SU-DHL-6 (cell line): ENCODE data around the gene SUCLG2.
A peak's percentile ranks its signal among the peaks of the same experiment; 100 is the strongest.

Source experiments
- H2AFZ ChIP-seq: fragments of 200-600 bp; sonication (generic); 2 replicates; pipeline ENCODE4 v1.6.1; 2014; ENCODE audit warnings: low read depth, mild to moderate bottlenecking, moderate library complexity, mixed read lengths, antibody characterized with exemption, low read length; ENCODE audit not compliant: severe bottlenecking
- H3F3A ChIP-seq: fragments of 200-600 bp; shearing (Covaris generic); 2 replicates; pipeline ENCODE4 v1.6.0; 2016; ENCODE audit warnings: antibody characterized with exemption, mild to moderate bottlenecking; ENCODE audit not compliant: insufficient read depth
- H3K27ac ChIP-seq: fragments of 200-600 bp; sonication (generic); 2 replicates; pipeline ENCODE4 v1.5.1; 2016; ENCODE audit warnings: low read depth, mild to moderate bottlenecking, low read length, moderate library complexity, mixed read lengths
- H3K27me3 ChIP-seq: fragments of 200-600 bp; sonication (generic), shearing (Covaris generic); 2 replicates; pipeline ENCODE4 v1.6.0; 2014; ENCODE audit warnings: mild to moderate bottlenecking, low read length
- H3K36me3 ChIP-seq: fragments of 200-600 bp; sonication (generic); 2 replicates; pipeline ENCODE4 v1.6.1; 2014; ENCODE audit warnings: mild to moderate bottlenecking, low read length, mixed read lengths
- H3K4me2 ChIP-seq: fragments of 300-600, 200-600 bp; shearing (Covaris generic), sonication (generic); 2 replicates; pipeline ENCODE4 v1.6.0; 2014; ENCODE audit warnings: low read length, low read depth, mild to moderate bottlenecking; ENCODE audit not compliant: poor library complexity, severe bottlenecking
- H3K4me3 ChIP-seq: fragments of 200-600 bp; sonication (generic); 2 replicates; pipeline ENCODE4 v1.5.1; 2014; ENCODE audit warnings: antibody characterized with exemption, low read length, mild to moderate bottlenecking, mixed read lengths; ENCODE audit not compliant: insufficient read depth, poor library complexity, severe bottlenecking
- H3K79me2 ChIP-seq: fragments of 200-600 bp; sonication (generic); 2 replicates; pipeline ENCODE4 v1.6.1; 2014; ENCODE audit warnings: mild to moderate bottlenecking, low read length, moderate library complexity; ENCODE audit not compliant: insufficient read depth
- H3K9ac ChIP-seq: fragments of 200-600 bp; sonication (generic); 2 replicates; pipeline ENCODE4 v1.7.0; 2014; ENCODE audit warnings: mild to moderate bottlenecking, low read length
- H3K9me2 ChIP-seq: fragments of 200-600 bp; sonication (generic); replicated peaks from 2 replicates; pipeline ENCODE4 v1.6.1; 2014; ENCODE audit warnings: low read length; ENCODE audit not compliant: insufficient read depth
- H3K9me3 ChIP-seq: fragments of 200-600 bp; sonication (generic); 2 replicates; pipeline ENCODE4 v1.6.1; 2014; ENCODE audit warnings: low read length, mixed read lengths; ENCODE audit not compliant: insufficient read depth
- H4K20me1 ChIP-seq: fragments of 200-600 bp; sonication (generic); 2 replicates; pipeline ENCODE4 v1.6.1; 2014; ENCODE audit warnings: low read depth, mild to moderate bottlenecking, antibody characterized with exemption, low read length, moderate library complexity, mixed read lengths
- EZH2phosphoT487 ChIP-seq: fragments of 200-600 bp; sonication (generic), shearing (Covaris generic); conservative IDR thresholded peaks from 2 replicates; pipeline ENCODE4 v1.6.1; 2018; ENCODE audit warnings: mild to moderate bottlenecking, antibody characterized with exemption, low read length, moderate library complexity, mixed read lengths
- TF ChIP-seq, protein P1 (sequence below): fragments of 200-600 bp; sonication (generic); IDR thresholded peaks from one replicate; pipeline ENCODE4 v1.5.1; 2017; ENCODE audit warnings: antibody characterized with exemption, mild to moderate bottlenecking, low read length, moderate library complexity; ENCODE audit not compliant: insufficient read depth, poor library complexity, severe bottlenecking

The SUCLG2 gene

GRCh38 chr3:67381667-67382272 lies 272.6 kb downstream of the SUCLG2 start:
- H3K27me3 ChIP-seq = no peaks in the 10 kb centered on the region
- H3K4me3 ChIP-seq = no peak overlapping the region
- H3F3A ChIP-seq = no peaks in the 10 kb centered on the region
- H3K4me2 ChIP-seq = no peak overlapping the region
- H3K9ac ChIP-seq = no peak overlapping the region
- H3K27ac ChIP-seq = no peak overlapping the region
- H4K20me1 ChIP-seq = no peaks in the 10 kb centered on the region
- H3K79me2 ChIP-seq = no peaks in the 10 kb centered on the region
- H2AFZ ChIP-seq = no peak overlapping the region
- no peaks in the 10 kb centered on the region for H3K9me2 ChIP-seq
- TF ChIP-seq, protein P1, sequence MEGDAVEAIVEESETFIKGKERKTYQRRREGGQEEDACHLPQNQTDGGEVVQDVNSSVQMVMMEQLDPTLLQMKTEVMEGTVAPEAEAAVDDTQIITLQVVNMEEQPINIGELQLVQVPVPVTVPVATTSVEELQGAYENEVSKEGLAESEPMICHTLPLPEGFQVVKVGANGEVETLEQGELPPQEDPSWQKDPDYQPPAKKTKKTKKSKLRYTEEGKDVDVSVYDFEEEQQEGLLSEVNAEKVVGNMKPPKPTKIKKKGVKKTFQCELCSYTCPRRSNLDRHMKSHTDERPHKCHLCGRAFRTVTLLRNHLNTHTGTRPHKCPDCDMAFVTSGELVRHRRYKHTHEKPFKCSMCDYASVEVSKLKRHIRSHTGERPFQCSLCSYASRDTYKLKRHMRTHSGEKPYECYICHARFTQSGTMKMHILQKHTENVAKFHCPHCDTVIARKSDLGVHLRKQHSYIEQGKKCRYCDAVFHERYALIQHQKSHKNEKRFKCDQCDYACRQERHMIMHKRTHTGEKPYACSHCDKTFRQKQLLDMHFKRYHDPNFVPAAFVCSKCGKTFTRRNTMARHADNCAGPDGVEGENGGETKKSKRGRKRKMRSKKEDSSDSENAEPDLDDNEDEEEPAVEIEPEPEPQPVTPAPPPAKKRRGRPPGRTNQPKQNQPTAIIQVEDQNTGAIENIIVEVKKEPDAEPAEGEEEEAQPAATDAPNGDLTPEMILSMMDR = peak; percentile 72
- no peak for TF ChIP-seq EZH2phosphoT487
- no peaks in the 10 kb centered on the region for H3K36me3 ChIP-seq
- H3K9me3 ChIP-seq = no peaks in the 10 kb centered on the region

- no peak for TF ChIP-seq EZH2phosphoT487
- TF ChIP-seq, protein P1 = no peak
- Histone ChIP-seq H2AFZ (no peak overlapping the region), H3K9me3 (no peaks in the 10 kb centered on the region), H3K27me3 (no peaks in the 10 kb centered on the region), H3K36me3 (no peaks in the 10 kb centered on the region), H3K9me2 (no peaks in the 10 kb centered on the region), H3K79me2 (no peaks in the 10 kb centered on the region), H3F3A (no peaks in the 10 kb centered on the region), H3K4me3 (no peak overlapping the region), H3K27ac (no peak overlapping the region), H3K9ac (no peak overlapping the region), H3K4me2 (no peak overlapping the region), H4K20me1 (no peaks in the 10 kb centered on the region)
Measured at GRCh38 chr3:67380118-67380517, 274.3 kb downstream of the SUCLG2 start.

DNA sequence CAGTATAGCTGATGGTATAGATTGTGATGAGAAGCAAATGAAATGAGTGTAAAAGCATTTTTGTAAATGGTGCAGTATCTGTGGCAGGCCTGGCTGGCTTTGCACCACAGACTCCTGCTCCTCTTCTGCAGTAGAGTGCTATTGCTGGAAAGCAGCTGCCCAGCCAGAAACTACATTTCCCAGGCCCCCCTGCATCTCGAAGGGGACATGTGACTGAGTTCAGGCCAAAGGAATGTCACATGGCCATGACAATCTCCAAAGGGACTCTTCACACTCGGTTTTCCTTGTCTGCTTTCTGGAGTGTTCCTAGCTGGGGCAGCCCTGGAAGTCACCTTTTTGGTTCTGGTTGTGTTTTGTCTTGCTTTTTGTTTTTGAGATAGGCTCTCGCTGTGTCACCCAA lies 277.1 kb downstream of the SUCLG2 start:
- H3K27me3 ChIP-seq = no peaks in the 10 kb centered on the region
- no peaks in the 10 kb centered on the region for H3K79me2 ChIP-seq
- H3K4me2 ChIP-seq = no peak overlapping the region
- H3K9me3 ChIP-seq = no peaks in the 10 kb centered on the region
- H3K9me2 ChIP-seq = no peaks in the 10 kb centered on the region
- no peak overlapping the region for H3K4me3 ChIP-seq
- TF ChIP-seq, protein P1 = no peak
- TF ChIP-seq EZH2phosphoT487 = no peak
- no peak overlapping the region for H3K27ac ChIP-seq
- no peak overlapping the region for H3K9ac ChIP-seq
- H4K20me1 ChIP-seq = no peaks in the 10 kb centered on the region
- no peak overlapping the region for H2AFZ ChIP-seq
- H3K36me3 ChIP-seq = no peaks in the 10 kb centered on the region
- no peaks in the 10 kb centered on the region for H3F3A ChIP-seq
